ENCODE data around the gene CDC37L1.
"Not testable (repeated sequence)": the region's sequence is repeated elsewhere in the genome, so short reads cannot be mapped to it uniquely, and the experiment has no call there.

The CDC37L1 gene

GRCh38 chr9:4754530-4754929 is 75.2 kb downstream of the CDC37L1 start:
- DNase-seq (ENCODE audit: low read depth) = not testable (repeated sequence)

- no peak for DNase-seq (ENCODE audit: low read depth)
These were observed 75.7 kb downstream of the CDC37L1 start for GRCh38 chr9:4755026-4755609.

GRCh38 chr9:4756420-4756819 is 77.1 kb downstream of the CDC37L1 start:
- DNase-seq (ENCODE audit: low read depth) = no peak
